Activated T-helper 9 cell treated with anti-CD3 and anti-CD28 coated beads, Interleukin-2, amount 50 U/mL, for 16 hours (primary cell): ENCODE measurements around the gene DAGLB.
"Not testable (repeated sequence)": the region's sequence is repeated elsewhere in the genome, so short reads cannot be mapped to it uniquely, and the experiment has no call there.

ENCODE experiments used
- DNase-seq: peaks from one replicate; pipeline ENCODE4 v3.0.0-alpha.2; 2020; ENCODE audit warnings: low read depth

Gene DAGLB

DNA sequence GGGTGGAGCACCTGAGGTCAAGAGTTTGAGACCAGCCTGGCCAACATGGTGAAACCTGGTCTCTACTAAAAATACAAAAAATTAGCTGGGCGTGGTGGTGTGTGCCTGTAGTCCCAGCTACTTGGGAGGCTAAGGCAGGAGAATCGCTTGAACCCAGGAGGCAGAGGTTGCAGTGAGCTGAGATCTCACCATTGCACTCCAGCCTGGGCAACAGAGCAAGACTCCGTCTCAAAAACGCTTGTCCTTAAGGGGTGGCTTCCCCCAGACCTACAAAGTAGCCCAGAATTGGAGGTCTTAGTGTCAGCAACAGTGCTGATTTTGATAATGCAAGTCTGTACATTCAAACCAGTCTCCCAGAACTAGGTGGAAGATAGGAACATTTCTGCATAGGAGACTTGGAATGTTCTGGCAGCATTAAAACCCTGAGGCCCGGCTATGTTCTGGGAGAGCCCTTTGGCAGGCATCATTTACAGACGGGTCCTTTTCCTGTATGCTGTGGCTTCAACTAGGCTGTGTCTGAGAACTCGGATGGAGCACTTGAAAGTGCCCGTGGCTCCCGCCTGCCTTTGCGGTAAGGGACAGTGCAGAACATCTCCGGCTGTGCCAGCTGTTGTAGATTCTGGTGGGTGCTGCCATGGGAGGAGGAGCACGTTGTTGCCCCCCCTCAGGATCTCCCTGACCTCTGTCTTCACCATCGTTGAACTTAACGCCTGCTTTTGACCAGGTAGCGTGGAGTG is 49.8 kb downstream of the DAGLB start:
- DNase-seq, result not testable (repeated sequence)

DNA sequence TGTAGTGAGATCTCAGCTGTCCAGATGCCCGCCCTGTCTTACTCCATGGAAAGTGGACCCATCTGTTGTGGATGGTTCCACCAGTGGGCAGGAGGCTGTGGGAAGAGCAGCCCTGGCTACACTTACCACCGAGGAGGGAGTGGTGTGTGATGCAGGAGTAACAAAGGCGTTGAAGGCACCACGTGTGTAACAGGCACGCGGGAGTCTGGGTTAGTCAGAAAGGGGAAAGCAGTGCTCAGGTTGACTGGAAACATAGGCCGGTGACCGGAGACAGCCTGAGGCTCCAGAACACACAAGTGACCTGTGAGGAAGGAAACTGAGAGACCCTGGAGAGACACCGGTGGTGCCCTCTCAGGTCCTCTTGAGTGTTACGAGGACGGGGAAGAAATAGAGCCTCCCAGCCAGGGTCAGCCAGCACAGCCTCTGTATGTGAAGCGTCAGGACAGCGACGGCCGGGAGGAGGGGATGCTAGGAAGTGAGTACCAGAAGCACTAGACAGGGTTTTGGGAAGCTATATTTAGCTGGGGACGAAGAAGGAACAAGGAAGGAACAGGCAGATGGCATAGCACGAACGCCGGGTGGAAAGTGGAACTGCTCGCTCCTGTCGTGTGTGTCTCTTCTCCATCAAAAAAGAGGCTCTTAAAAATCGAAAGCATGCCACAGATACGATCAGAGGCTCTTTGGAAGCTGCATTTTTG is 51.7 kb downstream of the DAGLB start:
- DNase-seq, result no peak

- no peak for DNase-seq
Measured at GRCh38 chr7:6394114-6394513, 53.6 kb downstream of the DAGLB start.

DNA sequence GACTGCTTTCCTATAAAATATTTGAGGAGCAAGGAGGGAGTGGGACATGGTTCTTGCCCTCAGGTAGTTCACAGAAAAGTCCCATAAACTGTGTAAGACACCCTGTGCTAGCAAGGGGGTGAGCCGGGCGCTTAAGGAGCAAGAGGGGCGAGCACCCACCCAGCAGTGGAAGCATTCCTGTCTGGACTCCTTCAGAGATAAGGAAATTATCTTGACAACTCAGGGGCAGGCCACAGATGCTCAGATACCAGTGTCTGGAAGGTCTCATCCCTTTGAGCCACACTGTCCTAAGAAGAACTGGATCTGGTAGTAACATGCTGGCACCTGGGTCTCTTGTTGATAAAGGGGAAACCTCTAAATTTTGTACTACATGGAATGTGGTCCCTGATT is 54.1 kb downstream of the DAGLB start:
- DNase-seq, result no peak

- DNase-seq, result no peak
Measured at GRCh38 chr7:6392712-6393666, 54.8 kb downstream of the DAGLB start.

DNA sequence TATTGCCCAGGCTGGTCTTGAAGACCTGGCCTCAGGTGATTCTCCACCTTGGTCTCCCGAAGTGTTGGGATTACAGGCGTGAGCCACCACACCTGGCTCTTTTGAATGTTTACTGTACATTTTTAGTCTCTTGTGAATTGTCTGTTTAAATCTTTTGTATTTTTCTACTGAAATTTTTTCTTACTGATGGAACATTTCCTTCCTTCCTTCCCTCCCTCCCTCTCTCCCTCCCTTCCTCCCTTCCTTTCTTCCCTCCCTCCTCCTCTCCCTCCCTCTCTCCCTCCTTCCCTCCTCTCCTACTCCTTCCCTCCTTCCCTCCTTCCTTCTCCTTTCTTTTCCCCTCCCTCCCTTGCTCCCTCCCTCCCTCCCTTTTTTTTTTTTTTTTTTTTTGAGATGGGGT is 58.0 kb downstream of the DAGLB start:
- no peak for DNase-seq

DNA sequence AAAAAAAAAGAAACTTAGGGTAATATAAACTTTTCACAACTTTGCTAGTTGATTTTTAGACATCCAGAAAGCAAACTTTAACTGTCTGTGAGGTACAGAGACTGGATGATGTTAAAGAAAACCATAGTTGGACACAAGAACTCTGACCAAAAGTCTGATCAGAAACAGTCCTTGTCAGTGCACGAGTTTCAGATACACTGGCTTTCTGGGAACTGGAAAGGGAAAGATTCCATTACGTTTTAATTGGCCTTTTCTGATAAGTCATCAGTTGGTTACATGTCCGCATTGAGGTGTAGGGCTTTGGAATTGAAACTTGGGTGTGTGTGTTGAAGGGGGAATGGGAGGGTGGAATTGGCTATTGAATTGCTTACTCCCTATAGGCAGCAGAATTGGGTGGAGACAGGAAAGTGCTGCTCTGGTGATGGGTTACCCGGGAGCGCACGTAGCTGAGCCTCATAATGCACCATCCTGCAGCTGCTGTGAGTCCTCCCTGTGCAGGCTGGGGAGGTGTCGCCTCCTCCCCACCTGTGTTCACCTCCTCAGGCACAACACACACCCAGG is 59.9 kb downstream of the DAGLB start:
- DNase-seq, result no peak

DNA sequence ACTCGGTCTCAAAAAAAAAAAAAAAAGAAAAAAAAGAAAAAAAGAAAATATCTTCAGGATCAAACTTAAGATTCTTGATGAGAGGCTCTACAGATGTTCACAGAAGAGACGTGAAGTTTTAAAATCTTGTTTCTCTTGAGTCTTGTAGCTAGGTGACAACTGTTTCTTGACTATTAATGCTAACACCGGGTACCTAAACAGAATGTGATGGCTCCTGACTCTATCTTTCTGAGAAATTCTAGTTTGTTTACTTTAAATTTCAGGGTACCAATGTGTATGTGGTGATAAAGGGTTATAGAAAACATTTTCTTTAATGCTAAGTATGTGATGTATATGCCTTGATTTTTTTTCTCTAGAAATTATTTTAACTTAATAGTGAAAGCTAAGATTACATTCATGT is 61.0 kb downstream of the DAGLB start:
- DNase-seq, result no peak

GRCh38 chr7:6385909-6386560 is 61.7 kb downstream of the DAGLB start:
- no peak for DNase-seq

DNA sequence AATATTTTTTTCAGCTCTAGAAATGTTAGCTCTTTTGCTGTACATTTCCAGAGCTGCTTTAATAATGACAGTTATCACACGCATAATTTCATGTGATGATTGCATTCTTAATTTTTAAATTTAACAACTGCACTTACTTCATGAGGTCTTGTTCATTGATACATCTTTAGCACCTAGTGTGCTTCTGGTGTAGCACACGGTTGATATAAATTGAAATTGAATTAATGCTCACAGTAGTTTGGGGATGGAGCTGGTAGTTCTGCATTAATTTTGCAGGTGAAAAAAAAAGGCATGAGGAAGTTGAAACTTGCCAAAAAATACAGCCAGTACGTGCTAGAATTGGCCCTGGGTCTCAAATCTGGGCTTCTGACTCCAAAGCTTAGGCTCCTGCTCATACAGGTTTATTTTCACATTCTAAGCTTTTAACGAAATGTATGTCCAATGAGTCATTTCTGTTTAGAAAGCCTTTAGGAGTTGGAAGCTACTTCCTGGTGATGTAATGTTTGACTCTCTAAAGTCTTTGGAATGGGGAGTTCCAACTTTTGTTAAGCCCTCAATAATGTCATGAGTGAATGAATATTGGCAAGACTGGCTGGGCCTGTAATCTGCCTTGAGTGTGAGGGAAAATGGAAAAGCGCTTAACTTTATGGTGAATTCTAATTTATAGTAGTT is 62.5 kb downstream of the DAGLB start:
- no peak for DNase-seq

- DNase-seq, result no peak
Measured at GRCh38 chr7:6384327-6384726, 63.4 kb downstream of the DAGLB start.

GRCh38 chr7:6382817-6383216 is 64.9 kb downstream of the DAGLB start:
- DNase-seq, result no peak

GRCh38 chr7:6381846-6382245 is 65.9 kb downstream of the DAGLB start:
- not testable (repeated sequence) for DNase-seq

GRCh38 chr7:6380310-6381095 is 67.3 kb downstream of the DAGLB start:
- DNase-seq, result no peak

DNA sequence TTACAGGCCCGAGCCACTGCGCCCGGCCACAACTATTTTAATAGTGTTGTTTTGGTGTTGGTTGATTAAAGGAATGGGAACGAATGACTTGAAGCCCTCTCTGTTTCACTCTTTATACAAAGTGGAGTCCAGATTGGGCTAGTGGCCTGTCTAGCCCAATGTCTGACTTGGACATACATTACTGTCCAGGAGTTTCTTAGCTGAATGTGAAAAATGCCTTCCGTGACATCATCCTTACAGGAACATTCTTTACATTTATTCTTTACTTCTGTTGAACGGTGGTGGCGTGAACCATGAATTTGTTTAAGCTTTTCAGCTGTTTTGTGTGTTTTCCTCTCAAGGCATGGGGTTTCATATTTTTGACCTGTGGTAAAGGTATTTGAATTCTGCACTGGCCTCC is 67.9 kb downstream of the DAGLB start:
- no peak for DNase-seq

GRCh38 chr7:6378556-6378955 is 69.2 kb downstream of the DAGLB start:
- not testable (repeated sequence) for DNase-seq

DNA sequence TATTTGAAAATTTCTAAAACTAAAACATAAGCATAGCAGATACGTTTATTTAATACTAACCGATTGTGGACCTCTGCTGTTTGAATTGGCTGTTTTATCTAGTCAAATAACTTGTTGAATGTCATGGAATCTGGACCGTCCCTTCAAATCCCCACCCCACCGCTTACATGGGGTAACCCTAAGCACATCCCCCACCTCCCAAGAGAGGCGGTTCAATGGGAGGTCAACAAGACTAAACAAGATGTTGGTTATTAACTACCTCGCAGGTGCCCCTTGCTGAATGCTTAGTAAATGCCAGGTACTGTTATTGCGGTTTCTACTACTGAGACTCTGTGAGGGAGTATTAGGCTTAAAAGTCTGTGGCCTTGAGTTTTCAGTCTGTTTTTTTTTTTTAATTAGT is 70.9 kb downstream of the DAGLB start:
- no peak for DNase-seq

DNA sequence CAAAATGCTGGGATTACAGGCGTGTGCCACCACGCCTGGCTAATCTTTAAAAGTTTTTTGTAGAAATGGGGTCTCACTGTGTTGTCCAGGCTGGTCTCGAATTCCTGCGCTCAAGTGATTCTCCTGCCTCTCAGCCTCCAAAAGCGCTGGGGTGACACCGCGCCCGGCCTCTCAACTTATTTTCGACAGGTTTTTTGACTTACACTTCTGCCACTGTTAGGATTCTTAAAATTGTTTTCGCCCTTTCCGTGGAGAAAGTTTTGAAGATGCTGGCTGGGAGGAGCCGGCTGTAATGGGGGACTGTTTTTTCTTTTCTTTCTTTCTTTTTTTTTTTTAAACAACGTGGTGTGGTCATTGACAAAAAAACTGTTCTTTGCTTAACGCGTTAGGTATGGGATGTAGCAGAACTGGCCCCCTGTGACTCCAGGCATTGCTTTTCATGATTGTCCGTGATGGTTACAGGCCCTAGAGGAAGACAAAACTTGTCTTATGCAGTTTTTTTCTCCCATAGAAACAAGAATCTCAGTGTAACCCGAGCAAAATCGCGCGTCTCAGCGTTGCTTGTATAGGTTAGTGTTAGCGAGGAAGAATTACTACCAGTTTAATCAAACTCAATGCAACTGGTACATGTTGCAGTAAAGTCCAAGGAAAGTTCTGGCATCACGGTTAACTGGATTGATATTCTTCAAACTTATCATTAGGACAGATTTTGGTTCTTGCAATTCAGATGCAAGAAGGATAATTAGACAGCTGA is 72.2 kb downstream of the DAGLB start:
- DNase-seq, result no peak

- no peak for DNase-seq
Measured at GRCh38 chr7:6367701-6368211, 80.0 kb downstream of the DAGLB start.
